Keratinocyte (primary cell): ENCODE data around the gene DEXI. TPM values are rescaled to one million over a fixed set of nuclear protein-coding genes. Genes with fewer than 3 reads are reported as not detected.

Experiments used
- DNase-seq: peaks from one replicate; pipeline ENCODE4 v3.0.0-alpha.2; 2011; ENCODE audit warnings: low read depth, missing footprints, low spot score
- FAIRE-seq: peaks from 2 replicates; lab custom pipeline; 2011; peaks lifted over from hg19 to GRCh38; lab: Jason Lieb, UNC
- H2AFZ ChIP-seq: 2 replicates; pipeline ENCODE4 v1.6.0; 2012; ENCODE audit warnings: low read length, control low read depth, inconsistent platforms; ENCODE audit not compliant: control insufficient read depth
- H3K27ac ChIP-seq: 2 replicates; pipeline ENCODE4 v1.5.1; 2011; ENCODE audit warnings: low read length; ENCODE audit not compliant: control insufficient read depth, insufficient read depth
- H3K27me3 ChIP-seq: 3 replicates; pipeline ENCODE4 v1.6.0; 2011; ENCODE audit warnings: low read length; ENCODE audit not compliant: control insufficient read depth, insufficient read depth; ENCODE audit errors: extremely low read depth
- H3K36me3 ChIP-seq, 2 experiments: 2 replicates in 1 of 2; 3 replicates in 1 of 2; pipeline ENCODE4 v1.5.1; 2011; ENCODE audit warnings: low read length in 2 of 2, mild to moderate bottlenecking in 1 of 2; ENCODE audit not compliant: control insufficient read depth in 2 of 2, insufficient read depth in 2 of 2; ENCODE audit errors: extremely low read depth in 1 of 2
- H3K4me1 ChIP-seq: 3 replicates; pipeline ENCODE4 v1.5.1; 2011; ENCODE audit warnings: low read length; ENCODE audit not compliant: control insufficient read depth, insufficient read depth; ENCODE audit errors: extremely low read depth
- H3K4me2 ChIP-seq: 3 replicates; pipeline ENCODE4 v1.6.0; 2011; ENCODE audit warnings: low read depth, low read length; ENCODE audit not compliant: control insufficient read depth, insufficient read depth; ENCODE audit errors: extremely low read depth
- H3K4me3 ChIP-seq, 3 experiments: fragments of 200-600 bp in 1 of 3; sonication (generic) in 1 of 3; 2 replicates in 2 of 3; 3 replicates in 1 of 3; pipeline ENCODE4 v1.5.1; 2011 to 2016; ENCODE audit warnings: low read length in 3 of 3, mild to moderate bottlenecking in 3 of 3, control low read depth in 2 of 3, inconsistent platforms in 1 of 3, low read depth in 1 of 3, mixed read lengths in 1 of 3, mixed run types in 1 of 3, moderate library complexity in 1 of 3; ENCODE audit not compliant: control insufficient read depth in 2 of 3, insufficient read depth in 2 of 3; ENCODE audit errors: extremely low read depth in 1 of 3
- H3K79me2 ChIP-seq: 2 replicates; pipeline ENCODE4 v1.6.0; 2012; ENCODE audit warnings: low read length; ENCODE audit not compliant: control insufficient read depth, insufficient read depth
- H3K9ac ChIP-seq: 3 replicates; pipeline ENCODE4 v1.6.0; 2011; ENCODE audit warnings: low read length; ENCODE audit not compliant: control insufficient read depth, insufficient read depth; ENCODE audit errors: extremely low read depth
- H3K9me1 ChIP-seq: 3 replicates; pipeline ENCODE4 v1.6.0; 2011; ENCODE audit warnings: low read length; ENCODE audit not compliant: control insufficient read depth, insufficient read depth; ENCODE audit errors: extremely low read depth
- H3K9me3 ChIP-seq: 2 replicates; pipeline ENCODE4 v1.5.1; 2012; ENCODE audit warnings: low read depth, low read length; ENCODE audit not compliant: control insufficient read depth
- H4K20me1 ChIP-seq: 3 replicates; pipeline ENCODE4 v1.6.0; 2011; ENCODE audit warnings: low read length; ENCODE audit not compliant: control insufficient read depth, insufficient read depth; ENCODE audit errors: extremely low read depth
- EZH2 ChIP-seq: IDR thresholded peaks from one replicate; pipeline ENCODE4 v1.6.1; 2012; ENCODE audit warnings: inconsistent platforms, mild to moderate bottlenecking, low read length, moderate library complexity
- dilution Hi-C: fragments of 300-500 bp; cut with MboI; formaldehyde crosslinking; loops from one replicate; pipeline ENCODE4 v1.7.0; 2020; ENCODE audit warnings: low sequenced_read_pairs; ENCODE audit not compliant: extremely low pct_ligation_motif_present
- polyA plus RNA-seq, 5 experiments: library from polyadenylated mRNA; depleted of rRNA in 3 of 5; stranded (reverse) in 3 of 5; stranded (forward) in 1 of 5; unstranded in 1 of 5; fragments of >200 nt; gene quantifications; 1 replicate in 1 of 5; 2 replicates in 3 of 5; 3 replicates in 1 of 5; pipeline versions ENCODE4 v1.2.1 to v1.2.3, GENCODE V29; 2011 to 2012; ENCODE audit warnings: missing spikeins in 2 of 5, low read depth in 1 of 5, low replicate concordance in 1 of 5
- TF ChIP-seq, protein P1 (sequence below), 3 experiments: IDR thresholded peaks in 1 of 3; conservative IDR thresholded peaks in 1 of 3; optimal IDR thresholded peaks in 1 of 3; 2 replicates in 2 of 3; 3 replicates in 1 of 3; pipeline versions ENCODE3 to v1.5.1; 2011; ENCODE audit warnings: low read length in 3 of 3, mild to moderate bottlenecking in 3 of 3, moderate library complexity in 2 of 3, control low read depth in 1 of 3, inconsistent platforms in 1 of 3; ENCODE audit not compliant: insufficient read depth in 2 of 3; ENCODE audit errors: extremely low read depth in 1 of 3

DEXI gene
- polyA plus RNA-seq, 1 donor (not counting 4 experiments of a cell fraction or from before 2014, with no cell fraction given), result 25.9 TPM

DNA sequence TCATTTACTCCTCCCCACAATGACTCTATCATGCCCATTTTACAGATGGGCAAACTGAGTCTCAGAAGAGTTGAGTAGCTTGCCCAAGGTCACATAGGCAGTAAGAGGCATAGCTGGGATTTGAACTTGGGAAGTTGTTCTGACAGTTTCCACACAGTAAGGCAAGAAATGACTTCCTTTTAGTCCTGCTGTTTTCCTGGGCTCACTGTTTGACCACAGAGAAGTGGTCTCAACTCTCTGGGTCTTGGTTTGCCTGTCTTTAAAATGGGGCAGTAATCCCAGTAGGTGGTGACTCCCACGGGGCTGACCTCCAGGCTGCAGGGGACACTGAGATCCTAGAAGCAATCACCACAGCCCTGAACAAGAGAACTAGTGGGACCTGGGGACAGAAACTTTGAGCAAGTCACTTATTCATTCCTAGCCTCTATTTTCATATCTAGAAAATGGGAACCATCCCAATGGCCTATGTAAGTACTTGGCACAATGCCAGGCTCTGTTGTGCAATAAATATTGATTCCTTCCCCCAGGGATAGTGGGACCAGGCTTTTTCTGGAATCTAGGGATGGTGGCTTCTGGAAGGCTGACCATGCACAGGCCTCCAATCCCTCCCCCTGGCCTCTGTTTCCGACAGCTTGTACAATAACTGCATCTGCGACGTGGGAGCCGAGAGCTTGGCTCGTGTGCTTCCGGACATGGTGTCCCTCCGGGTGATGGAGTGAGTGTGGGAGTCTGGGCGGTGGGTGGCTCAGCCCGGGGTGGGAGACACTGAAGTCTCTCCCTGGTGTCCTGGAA, 20.5 kb downstream of the DEXI start:
- no peak for FAIRE-seq
- peaks cover 3% of the 10 kb centered on the region for H3K4me1 ChIP-seq
- no peak overlapping the region for H3K4me2 ChIP-seq
- no peak for DNase-seq
- no peak overlapping the region for H3K27ac ChIP-seq
- TF ChIP-seq EZH2, result no peak
- TF ChIP-seq, protein P1, sequence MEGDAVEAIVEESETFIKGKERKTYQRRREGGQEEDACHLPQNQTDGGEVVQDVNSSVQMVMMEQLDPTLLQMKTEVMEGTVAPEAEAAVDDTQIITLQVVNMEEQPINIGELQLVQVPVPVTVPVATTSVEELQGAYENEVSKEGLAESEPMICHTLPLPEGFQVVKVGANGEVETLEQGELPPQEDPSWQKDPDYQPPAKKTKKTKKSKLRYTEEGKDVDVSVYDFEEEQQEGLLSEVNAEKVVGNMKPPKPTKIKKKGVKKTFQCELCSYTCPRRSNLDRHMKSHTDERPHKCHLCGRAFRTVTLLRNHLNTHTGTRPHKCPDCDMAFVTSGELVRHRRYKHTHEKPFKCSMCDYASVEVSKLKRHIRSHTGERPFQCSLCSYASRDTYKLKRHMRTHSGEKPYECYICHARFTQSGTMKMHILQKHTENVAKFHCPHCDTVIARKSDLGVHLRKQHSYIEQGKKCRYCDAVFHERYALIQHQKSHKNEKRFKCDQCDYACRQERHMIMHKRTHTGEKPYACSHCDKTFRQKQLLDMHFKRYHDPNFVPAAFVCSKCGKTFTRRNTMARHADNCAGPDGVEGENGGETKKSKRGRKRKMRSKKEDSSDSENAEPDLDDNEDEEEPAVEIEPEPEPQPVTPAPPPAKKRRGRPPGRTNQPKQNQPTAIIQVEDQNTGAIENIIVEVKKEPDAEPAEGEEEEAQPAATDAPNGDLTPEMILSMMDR (optimal IDR thresholded peaks at IDR 0.05 in 1 of 3, IDR thresholded peaks at IDR 0.05 in 1 of 3, conservative IDR thresholded peaks at IDR 0.05 in 1 of 3; ENCODE audit: extremely low read depth in 1 of 3, insufficient read depth in 2 of 3, low read length in 3 of 3), result no peak
- peaks cover 0 to 1% of the 10 kb centered on the region in 2 experiments for H3K36me3 ChIP-seq
- H3K4me3 ChIP-seq, result no peak overlapping the region
- dilution Hi-C loops, result loop anchor here (25.0 kb wide), 1 partner anchor 184 kb away; the partner anchor contains the start of gene NUBP1
- no peaks in the 10 kb centered on the region for H4K20me1 ChIP-seq
- no peaks in the 10 kb centered on the region for H3K9me3 ChIP-seq
- no peaks in the 10 kb centered on the region for H3K9me1 ChIP-seq
- no peak overlapping the region for H2AFZ ChIP-seq
- H3K27me3 ChIP-seq, result no peaks in the 10 kb centered on the region
- H3K9ac ChIP-seq, result no peak overlapping the region
- H3K79me2 ChIP-seq, result no peaks in the 10 kb centered on the region

DNA sequence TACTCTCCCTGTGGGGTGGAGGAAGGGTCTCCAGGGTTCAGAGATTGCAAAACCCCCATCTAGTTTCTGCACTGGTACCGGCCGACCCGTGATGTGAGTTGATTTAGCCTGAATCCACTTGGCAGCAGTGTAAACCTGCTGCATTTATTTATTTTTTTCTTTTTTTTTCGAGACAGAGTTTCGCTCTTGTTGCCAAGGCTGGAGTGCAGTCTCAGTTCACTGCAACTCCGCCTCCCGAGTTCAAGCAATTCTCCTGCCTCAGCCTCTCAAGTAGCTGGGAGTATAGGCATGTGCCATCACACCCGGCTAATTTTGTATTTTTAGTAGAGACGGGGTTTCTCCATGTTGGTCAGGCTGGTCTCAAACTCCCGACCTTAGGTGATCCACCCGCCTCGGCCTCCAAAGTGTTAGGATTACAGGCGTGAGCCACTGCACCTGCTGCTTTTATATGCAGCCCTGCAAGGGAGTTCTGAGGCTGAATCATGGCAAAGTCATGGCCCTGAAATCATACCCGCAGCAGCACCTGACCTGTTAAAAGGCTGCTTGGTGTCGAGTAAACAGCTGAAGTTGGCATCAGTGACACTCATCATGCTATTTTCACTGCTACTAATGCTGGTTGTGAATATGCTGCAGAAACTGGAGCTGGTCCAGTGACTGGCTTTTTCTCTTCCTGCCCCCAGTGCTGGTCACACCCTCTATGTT, 21.4 kb downstream of the DEXI start:
- dilution Hi-C loops, result loop anchor here (25.0 kb wide), 1 partner anchor 184 kb away; the partner anchor contains the start of gene NUBP1

More for the DNA sequence above, 21.4 kb downstream of the DEXI start:
- no peak overlapping the region for H2AFZ ChIP-seq
- H3K79me2 ChIP-seq, result no peaks in the 10 kb centered on the region
- TF ChIP-seq, protein P1 (optimal IDR thresholded peaks at IDR 0.05 in 1 of 3, IDR thresholded peaks at IDR 0.05 in 1 of 3, conservative IDR thresholded peaks at IDR 0.05 in 1 of 3; ENCODE audit: extremely low read depth in 1 of 3, insufficient read depth in 2 of 3, low read length in 3 of 3), result no peak
- TF ChIP-seq EZH2, result no peak
- H3K9me1 ChIP-seq, result no peaks in the 10 kb centered on the region
- H3K9me3 ChIP-seq, result no peaks in the 10 kb centered on the region
- H3K27ac ChIP-seq, result no peak overlapping the region
- H3K9ac ChIP-seq, result no peak overlapping the region
- peaks cover 3% of the 10 kb centered on the region for H3K4me1 ChIP-seq
- no peak overlapping the region for H3K4me3 ChIP-seq
- no peak overlapping the region for H3K4me2 ChIP-seq
- no peaks in the 10 kb centered on the region for H4K20me1 ChIP-seq
- FAIRE-seq (no peak), DNase-seq (no peak)
- no peaks in the 10 kb centered on the region for H3K27me3 ChIP-seq
- no peaks in the 10 kb centered on the region for H3K36me3 ChIP-seq
